ENCODE data around the gene SND1.

DNA sequence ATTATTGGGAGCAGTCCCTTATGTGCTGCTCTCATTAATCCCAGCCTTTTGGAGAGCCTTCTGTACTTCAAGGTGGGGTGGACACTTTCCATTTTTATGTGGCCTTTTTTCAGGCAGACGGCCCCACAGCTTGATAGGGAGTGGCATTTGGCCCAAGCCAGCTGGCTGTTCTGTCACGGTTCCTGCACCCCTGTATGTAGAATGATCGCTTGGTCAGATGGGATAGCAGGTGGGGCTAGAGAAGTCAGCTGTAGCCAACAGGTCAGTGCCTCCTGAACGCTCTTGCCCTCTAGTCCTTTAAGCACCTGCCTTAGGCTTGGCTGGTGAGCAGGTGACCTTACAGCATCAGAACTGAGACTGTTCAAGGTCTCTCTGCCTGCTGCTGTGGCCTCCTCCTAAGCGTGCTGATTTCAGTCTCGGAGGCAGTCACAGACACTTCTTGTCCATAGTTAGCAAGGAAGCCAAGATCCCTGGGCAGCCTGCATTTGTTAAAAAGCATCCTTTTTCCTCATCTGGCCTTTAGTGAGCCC is 283.9 kb downstream of the SND1 start:
- TF ChIP-seq, protein P1, sequence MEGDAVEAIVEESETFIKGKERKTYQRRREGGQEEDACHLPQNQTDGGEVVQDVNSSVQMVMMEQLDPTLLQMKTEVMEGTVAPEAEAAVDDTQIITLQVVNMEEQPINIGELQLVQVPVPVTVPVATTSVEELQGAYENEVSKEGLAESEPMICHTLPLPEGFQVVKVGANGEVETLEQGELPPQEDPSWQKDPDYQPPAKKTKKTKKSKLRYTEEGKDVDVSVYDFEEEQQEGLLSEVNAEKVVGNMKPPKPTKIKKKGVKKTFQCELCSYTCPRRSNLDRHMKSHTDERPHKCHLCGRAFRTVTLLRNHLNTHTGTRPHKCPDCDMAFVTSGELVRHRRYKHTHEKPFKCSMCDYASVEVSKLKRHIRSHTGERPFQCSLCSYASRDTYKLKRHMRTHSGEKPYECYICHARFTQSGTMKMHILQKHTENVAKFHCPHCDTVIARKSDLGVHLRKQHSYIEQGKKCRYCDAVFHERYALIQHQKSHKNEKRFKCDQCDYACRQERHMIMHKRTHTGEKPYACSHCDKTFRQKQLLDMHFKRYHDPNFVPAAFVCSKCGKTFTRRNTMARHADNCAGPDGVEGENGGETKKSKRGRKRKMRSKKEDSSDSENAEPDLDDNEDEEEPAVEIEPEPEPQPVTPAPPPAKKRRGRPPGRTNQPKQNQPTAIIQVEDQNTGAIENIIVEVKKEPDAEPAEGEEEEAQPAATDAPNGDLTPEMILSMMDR (IDR thresholded peaks at IDR 0.05 in 8 of 11, conservative IDR thresholded peaks at IDR 0.05 in 3 of 11): no peak
- TF ChIP-seq POLR2A (IDR thresholded peaks at IDR 0.05): no peak
